ENCODE results near the gene LPAR5. TPM values are rescaled to one million over a fixed set of nuclear protein-coding genes. Genes with fewer than 3 reads are reported as not detected.

Gene LPAR5
- total RNA-seq, 1 donor from 2014 or later, result 6.3 TPM

Other genes starting within 250 kb of the LPAR5 start
- not detected for gene CD27, start 191.0 kb downstream of the LPAR5 start, total RNA-seq (ENCODE audit: insufficient read depth, low replicate concordance)
- gene TAPBPL, start 183.9 kb downstream of the LPAR5 start, total RNA-seq (ENCODE audit: insufficient read depth, low replicate concordance), result 3.6 TPM
- gene VAMP1, start 165.3 kb downstream of the LPAR5 start, total RNA-seq (ENCODE audit: insufficient read depth, low replicate concordance), result 1.2 TPM
- gene MRPL51, start 142.7 kb downstream of the LPAR5 start, total RNA-seq (ENCODE audit: insufficient read depth, low replicate concordance), result 247 TPM
- gene NCAPD2, start 141.9 kb downstream of the LPAR5 start, total RNA-seq (ENCODE audit: insufficient read depth, low replicate concordance), result 14.7 TPM
- 4,076 TPM for gene GAPDH, start 101.4 kb downstream of the LPAR5 start, total RNA-seq (ENCODE audit: insufficient read depth, low replicate concordance)
- 2.2 TPM for gene IFFO1, start 79.9 kb downstream of the LPAR5 start, total RNA-seq (ENCODE audit: insufficient read depth, low replicate concordance)
- gene NOP2, start 67.7 kb downstream of the LPAR5 start, total RNA-seq (ENCODE audit: insufficient read depth, low replicate concordance), result 6.7 TPM
- gene CHD4, start 28.6 kb downstream of the LPAR5 start, total RNA-seq (ENCODE audit: insufficient read depth, low replicate concordance), result 192 TPM
- 2.9 TPM for gene ACRBP, start 11.5 kb upstream of the LPAR5 start, total RNA-seq (ENCODE audit: insufficient read depth, low replicate concordance)
- 20.9 TPM for gene ING4, start 27.2 kb upstream of the LPAR5 start, total RNA-seq (ENCODE audit: insufficient read depth, low replicate concordance)
- 16.4 TPM for gene ZNF384, start 53.4 kb upstream of the LPAR5 start, total RNA-seq (ENCODE audit: insufficient read depth, low replicate concordance)
- not detected for gene PIANP, start 64.9 kb upstream of the LPAR5 start, total RNA-seq (ENCODE audit: insufficient read depth, low replicate concordance)
- 40.4 TPM for gene COPS7A, start 88.1 kb upstream of the LPAR5 start, total RNA-seq (ENCODE audit: insufficient read depth, low replicate concordance)
- gene MLF2, start 117.2 kb upstream of the LPAR5 start, total RNA-seq (ENCODE audit: insufficient read depth, low replicate concordance), result 36.6 TPM
- gene PTMS, start 130.4 kb upstream of the LPAR5 start, total RNA-seq (ENCODE audit: insufficient read depth, low replicate concordance), result 13.0 TPM
- gene LAG3, start 136.6 kb upstream of the LPAR5 start, total RNA-seq (ENCODE audit: insufficient read depth, low replicate concordance), result 1.7 TPM
- 10.4 TPM for gene CD4, start 153.6 kb upstream of the LPAR5 start, total RNA-seq (ENCODE audit: insufficient read depth, low replicate concordance)
- gene GPR162, start 185.9 kb upstream of the LPAR5 start, total RNA-seq (ENCODE audit: insufficient read depth, low replicate concordance), result 1.9 TPM
- 74.6 TPM for gene P3H3, start 192.4 kb upstream of the LPAR5 start, total RNA-seq (ENCODE audit: insufficient read depth, low replicate concordance)
- 2.4 TPM for gene GNB3, start 205.0 kb upstream of the LPAR5 start, total RNA-seq (ENCODE audit: insufficient read depth, low replicate concordance)
- gene CDCA3, start 215.3 kb upstream of the LPAR5 start, total RNA-seq (ENCODE audit: insufficient read depth, low replicate concordance), result 11.1 TPM
- 50.6 TPM for gene USP5, start 216.2 kb upstream of the LPAR5 start, total RNA-seq (ENCODE audit: insufficient read depth, low replicate concordance)
- gene TPI1, start 231.6 kb upstream of the LPAR5 start, total RNA-seq (ENCODE audit: insufficient read depth, low replicate concordance), result 743 TPM
- 7.0 TPM for gene SPSB2, start 237.3 kb upstream of the LPAR5 start, total RNA-seq (ENCODE audit: insufficient read depth, low replicate concordance)